ENCODE results near the gene C1orf52.
A peak's percentile ranks its signal among the peaks of the same experiment; 100 is the strongest.

Gene C1orf52

GRCh38 chr1:85259118-85259911, at the start of gene C1orf52:
Gene C1orf52 (minus strand): TSS chr1:85259662. CDS start chr1:85259633, 29 bp downstream.
- peak; percentile 40 for DNase-seq (ENCODE audit: low read depth, low spot score)

GRCh38 chr1:85308833-85309350, 49.4 kb upstream of the C1orf52 start:
- no peak for DNase-seq (ENCODE audit: low read depth, low spot score)

GRCh38 chr1:85307987-85308832, 48.7 kb upstream of the C1orf52 start:
- DNase-seq (ENCODE audit: low read depth, low spot score): peak; percentile 56

- DNase-seq (ENCODE audit: low read depth, low spot score): no peak
Measured at GRCh38 chr1:85306236-85306635, 46.8 kb upstream of the C1orf52 start.

- DNase-seq (ENCODE audit: low read depth, low spot score): no peak
Measured at GRCh38 chr1:85303440-85304162, 44.1 kb upstream of the C1orf52 start.

GRCh38 chr1:85300140-85300539, 40.7 kb upstream of the C1orf52 start:
- DNase-seq (ENCODE audit: low read depth, low spot score): no peak

- no peak for DNase-seq (ENCODE audit: low read depth, low spot score)
Measured at GRCh38 chr1:85297855-85298629, 38.6 kb upstream of the C1orf52 start.

- no peak for DNase-seq (ENCODE audit: low read depth, low spot score)
Measured at GRCh38 chr1:85297538-85297854, 38.0 kb upstream of the C1orf52 start.

- DNase-seq (ENCODE audit: low read depth, low spot score): no peak
Measured at GRCh38 chr1:85296980-85297379, 37.5 kb upstream of the C1orf52 start.

GRCh38 chr1:85295654-85296053, 36.2 kb upstream of the C1orf52 start:
- no peak for DNase-seq (ENCODE audit: low read depth, low spot score)

GRCh38 chr1:85295006-85295431, 35.6 kb upstream of the C1orf52 start:
- no peak for DNase-seq (ENCODE audit: low read depth, low spot score)

GRCh38 chr1:85290826-85291225, 31.4 kb upstream of the C1orf52 start:
- no peak for DNase-seq (ENCODE audit: low read depth, low spot score)

- no peak for DNase-seq (ENCODE audit: low read depth, low spot score)
Measured at GRCh38 chr1:85289848-85290335, 30.4 kb upstream of the C1orf52 start.

GRCh38 chr1:85289207-85289847, 29.9 kb upstream of the C1orf52 start:
- no peak for DNase-seq (ENCODE audit: low read depth, low spot score)

- DNase-seq (ENCODE audit: low read depth, low spot score): no peak
Measured at GRCh38 chr1:85284202-85284601, 24.7 kb upstream of the C1orf52 start.

GRCh38 chr1:85283475-85284199, 24.2 kb upstream of the C1orf52 start:
- no peak for DNase-seq (ENCODE audit: low read depth, low spot score)

- DNase-seq (ENCODE audit: low read depth, low spot score): peak; percentile 57
Measured at GRCh38 chr1:85282424-85282823, 23.0 kb upstream of the C1orf52 start.

- DNase-seq (ENCODE audit: low read depth, low spot score): no peak
Measured at GRCh38 chr1:85280636-85281035, 21.2 kb upstream of the C1orf52 start.

GRCh38 chr1:85279458-85280080, 20.1 kb upstream of the C1orf52 start:
- no peak for DNase-seq (ENCODE audit: low read depth, low spot score)

Data from iPS DF 19.7 (cell line).